ENCODE measurements around the gene SESTD1.

SESTD1 gene

DNA sequence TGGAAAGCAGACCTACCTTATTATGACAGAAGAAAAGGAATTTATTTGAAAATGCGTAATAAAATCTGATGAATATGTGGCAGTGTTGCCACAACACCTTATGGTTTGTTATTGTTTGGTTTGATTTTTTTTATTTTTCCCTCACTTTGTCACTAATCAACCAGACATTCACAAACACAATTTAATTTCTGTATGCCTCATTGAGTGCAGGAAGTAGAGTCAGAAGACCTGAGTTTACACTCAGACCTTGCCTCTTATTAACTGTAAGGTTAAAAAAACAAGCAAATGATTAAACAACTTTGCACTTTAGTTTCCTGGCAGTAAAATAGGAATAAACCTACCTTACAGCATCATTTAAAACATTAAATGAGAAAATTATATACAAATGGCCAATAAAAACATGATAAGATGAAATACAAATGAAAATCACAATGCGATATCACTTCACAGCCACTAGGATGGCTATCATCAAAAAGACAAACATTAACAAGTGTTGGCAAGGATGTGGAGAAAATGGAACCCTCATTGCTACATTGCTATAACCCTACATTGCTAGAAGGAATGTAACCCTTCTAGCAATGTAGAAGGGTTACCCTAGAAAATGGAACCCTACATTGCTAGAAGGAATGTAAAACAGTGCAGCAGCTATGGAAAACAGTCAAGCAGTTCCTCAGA lies 3.3 kb downstream of the SESTD1 start:
- TF ChIP-seq, protein P1, sequence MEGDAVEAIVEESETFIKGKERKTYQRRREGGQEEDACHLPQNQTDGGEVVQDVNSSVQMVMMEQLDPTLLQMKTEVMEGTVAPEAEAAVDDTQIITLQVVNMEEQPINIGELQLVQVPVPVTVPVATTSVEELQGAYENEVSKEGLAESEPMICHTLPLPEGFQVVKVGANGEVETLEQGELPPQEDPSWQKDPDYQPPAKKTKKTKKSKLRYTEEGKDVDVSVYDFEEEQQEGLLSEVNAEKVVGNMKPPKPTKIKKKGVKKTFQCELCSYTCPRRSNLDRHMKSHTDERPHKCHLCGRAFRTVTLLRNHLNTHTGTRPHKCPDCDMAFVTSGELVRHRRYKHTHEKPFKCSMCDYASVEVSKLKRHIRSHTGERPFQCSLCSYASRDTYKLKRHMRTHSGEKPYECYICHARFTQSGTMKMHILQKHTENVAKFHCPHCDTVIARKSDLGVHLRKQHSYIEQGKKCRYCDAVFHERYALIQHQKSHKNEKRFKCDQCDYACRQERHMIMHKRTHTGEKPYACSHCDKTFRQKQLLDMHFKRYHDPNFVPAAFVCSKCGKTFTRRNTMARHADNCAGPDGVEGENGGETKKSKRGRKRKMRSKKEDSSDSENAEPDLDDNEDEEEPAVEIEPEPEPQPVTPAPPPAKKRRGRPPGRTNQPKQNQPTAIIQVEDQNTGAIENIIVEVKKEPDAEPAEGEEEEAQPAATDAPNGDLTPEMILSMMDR (IDR thresholded peaks at IDR 0.05; ENCODE audit: borderline replicate concordance, control extremely low read depth, extremely low read depth, insufficient read depth, missing control alignments) = no peak
- DNase-seq (ENCODE audit: low spot score) = no peak
- in situ Hi-C loops (cut with MboI; ENCODE audit: low sequenced_read_pairs, unreplicated experiment) = no loop called here

DNA sequence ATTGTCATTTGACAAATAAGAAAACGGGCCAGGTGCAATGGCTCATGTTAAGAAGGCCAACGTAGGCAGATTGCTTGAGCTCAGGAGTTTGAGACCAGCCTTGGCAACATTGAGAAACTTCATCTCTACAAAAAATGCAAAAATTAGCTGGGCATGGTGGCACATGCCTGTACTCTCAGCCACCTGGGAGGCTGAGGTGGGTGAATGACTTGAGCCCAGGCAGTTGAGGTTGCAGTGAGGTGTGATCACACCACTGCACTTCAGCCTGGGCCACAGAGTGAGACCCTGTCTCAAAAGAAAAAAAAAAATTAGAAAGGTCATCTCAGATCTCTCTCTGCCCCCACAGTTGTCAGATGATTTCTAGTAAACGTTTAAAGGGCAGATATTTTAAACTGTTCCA lies 4.4 kb downstream of the SESTD1 start:
- DNase-seq (ENCODE audit: low spot score) = no peak
- TF ChIP-seq, protein P1 (IDR thresholded peaks at IDR 0.05; ENCODE audit: borderline replicate concordance, control extremely low read depth, extremely low read depth, insufficient read depth, missing control alignments) = no peak
- in situ Hi-C loops (cut with MboI; ENCODE audit: low sequenced_read_pairs, unreplicated experiment) = no loop called here

DNA sequence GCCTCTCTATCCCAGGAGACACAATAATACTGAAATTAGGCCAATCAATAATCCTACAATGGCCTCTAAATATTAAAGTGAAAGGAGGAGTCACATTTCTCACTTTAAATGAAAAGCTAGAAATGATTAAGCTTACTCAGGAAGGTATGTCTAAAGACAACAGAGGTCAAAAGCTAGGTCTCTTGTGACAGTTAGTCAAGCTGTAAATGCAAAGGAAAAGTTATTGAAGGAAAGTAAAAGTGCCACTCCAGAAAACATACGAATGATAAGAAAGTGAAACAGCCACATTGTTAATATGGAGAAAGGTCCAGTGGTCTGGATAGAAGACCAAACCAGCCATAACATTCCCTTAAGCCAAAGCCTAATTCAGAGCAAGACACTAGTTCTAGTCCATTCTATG lies 9.5 kb downstream of the SESTD1 start:
- TF ChIP-seq, protein P1 (IDR thresholded peaks at IDR 0.05; ENCODE audit: borderline replicate concordance, control extremely low read depth, extremely low read depth, insufficient read depth, missing control alignments) = no peak

DNA sequence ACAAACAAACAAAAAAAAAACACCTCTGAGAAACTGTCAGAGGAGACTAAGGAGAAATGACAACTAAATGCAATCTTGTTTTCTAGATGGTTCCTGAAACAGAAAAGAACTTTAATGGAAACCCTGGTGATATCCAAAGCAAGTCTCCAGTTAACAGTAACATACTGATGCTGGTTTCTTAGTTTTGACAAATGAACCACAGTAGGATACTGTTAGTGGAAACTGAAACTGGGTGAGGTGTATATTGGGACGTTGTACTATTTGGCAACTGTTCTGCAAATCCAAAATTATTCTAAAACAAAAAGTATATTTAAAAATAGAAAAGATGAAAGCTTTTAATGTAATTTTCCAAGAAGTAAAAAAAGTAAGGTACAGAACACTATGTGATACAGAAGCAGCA lies 11.4 kb downstream of the SESTD1 start:
- in situ Hi-C loops (cut with MboI; ENCODE audit: low sequenced_read_pairs, unreplicated experiment) = no loop called here
- no peak for DNase-seq (ENCODE audit: low spot score)
- TF ChIP-seq, protein P1 (IDR thresholded peaks at IDR 0.05; ENCODE audit: borderline replicate concordance, control extremely low read depth, extremely low read depth, insufficient read depth, missing control alignments) = no peak

More for the DNA sequence above, 9.5 kb downstream of the SESTD1 start:
- no peak for DNase-seq (ENCODE audit: low spot score)
- in situ Hi-C loops (cut with MboI; ENCODE audit: low sequenced_read_pairs, unreplicated experiment) = no loop called here

DNA sequence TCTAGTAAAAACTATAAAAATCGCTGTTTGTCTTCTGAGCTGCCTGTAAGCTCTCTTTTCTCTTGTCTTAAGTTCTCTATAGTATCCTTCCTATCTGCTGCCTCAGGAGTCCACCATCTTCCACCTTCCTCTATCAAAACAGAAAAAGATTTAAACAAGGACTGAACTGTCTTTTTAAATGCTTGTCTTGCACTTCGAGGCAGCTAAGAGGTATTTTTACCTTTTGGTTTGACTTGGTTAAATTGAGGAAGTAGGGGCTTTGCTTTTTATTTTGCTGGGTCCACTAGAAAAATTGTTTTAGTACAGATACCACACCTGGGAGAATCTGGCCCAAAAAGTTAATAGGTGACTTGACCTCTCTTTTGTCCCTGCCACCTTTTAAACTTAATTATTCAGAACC lies 12.2 kb downstream of the SESTD1 start:
- in situ Hi-C loops (cut with MboI; ENCODE audit: low sequenced_read_pairs, unreplicated experiment) = no loop called here
- TF ChIP-seq, protein P1 (IDR thresholded peaks at IDR 0.05; ENCODE audit: borderline replicate concordance, control extremely low read depth, extremely low read depth, insufficient read depth, missing control alignments) = no peak
- no peak for DNase-seq (ENCODE audit: low spot score)

DNA sequence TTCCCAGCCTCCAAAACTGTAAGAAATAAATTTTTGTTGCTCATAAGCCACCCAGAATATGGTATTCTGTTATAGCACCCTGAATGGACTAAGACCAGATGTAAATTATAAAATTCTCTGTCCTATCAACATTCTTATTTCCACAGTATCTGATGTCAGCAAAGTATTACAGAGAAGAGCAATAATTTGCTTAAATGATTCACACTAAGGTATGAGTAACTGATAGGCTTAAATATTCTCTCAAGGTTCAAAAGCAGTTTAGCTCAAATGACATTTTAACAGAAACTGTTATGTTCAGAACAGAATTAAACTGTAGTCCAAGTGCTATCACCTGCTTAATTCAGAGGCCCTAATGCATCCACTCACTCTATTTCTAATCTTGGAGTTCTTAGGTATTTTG lies 12.8 kb downstream of the SESTD1 start:
- DNase-seq (ENCODE audit: low spot score) = no peak
- TF ChIP-seq, protein P1 (IDR thresholded peaks at IDR 0.05; ENCODE audit: borderline replicate concordance, control extremely low read depth, extremely low read depth, insufficient read depth, missing control alignments) = no peak
- in situ Hi-C loops (cut with MboI; ENCODE audit: low sequenced_read_pairs, unreplicated experiment) = no loop called here
